Lower lobe of right lung (tissue), 2 donors: ENCODE results near the gene LRRC4. TPM values are rescaled to one million over a fixed set of nuclear protein-coding genes. Genes with fewer than 3 reads are reported as not detected.
A peak's percentile ranks its signal among the peaks of the same experiment; 100 is the strongest.

Experiments
- ATAC-seq, 2 donors: fragments of 200-7000 bp; cut with Tn5 transposase; one replicate each; pipeline ENCODE4 v1.9.1; 2020 to 2022; ENCODE audit warnings: mild to moderate bottlenecking in 2 of 2, moderate library complexity in 2 of 2
- DNase-seq: peaks from one replicate; pipeline ENCODE4 v3.0.0-alpha.2; 2020
- H3K27ac ChIP-seq: fragments of 200-600 bp; one replicate; pipeline ENCODE4 v1.8.0; 2022
- H3K27me3 ChIP-seq: fragments of 200-600 bp; one replicate; pipeline ENCODE4 v1.8.0; 2022; ENCODE audit warnings: low read depth
- H3K36me3 ChIP-seq: fragments of 200-600 bp; one replicate; pipeline ENCODE4 v1.8.0; 2022; ENCODE audit warnings: mild to moderate bottlenecking
- H3K4me1 ChIP-seq: fragments of 200-600 bp; one replicate; pipeline ENCODE4 v1.8.0; 2022
- H3K4me3 ChIP-seq: fragments of 200-600 bp; one replicate; pipeline ENCODE4 v1.8.0; 2022; ENCODE audit warnings: mild to moderate bottlenecking
- H3K9me3 ChIP-seq: fragments of 200-600 bp; one replicate; pipeline ENCODE4 v1.8.0; 2022
- CTCF ChIP-seq: fragments of 200-600 bp; IDR thresholded peaks from one replicate; pipeline ENCODE4 v1.8.0; 2022; ENCODE audit warnings: antibody characterized with exemption, mild to moderate bottlenecking
- intact Hi-C: fragments of 100-400 bp; cut with DNase I; formaldehyde crosslinking; loops from one replicate; pipeline ENCODE4 v1.11.0; 2022
- total RNA-seq: library from RNA; stranded (reverse); fragmentation: NEBNext Ultra II Directional; extraction: Animal tissue kit (Norgen Biotek cat#: 25700); gene quantifications from one replicate; pipeline ENCODE4 v1.2.1, GENCODE V29; 2021
- donor health status: DM: no; HTN: yes; CAD: no; lungs with severe emphysema.

The LRRC4 gene
- total RNA-seq, 1 donor from 2014 or later: 12.8 TPM

DNA sequence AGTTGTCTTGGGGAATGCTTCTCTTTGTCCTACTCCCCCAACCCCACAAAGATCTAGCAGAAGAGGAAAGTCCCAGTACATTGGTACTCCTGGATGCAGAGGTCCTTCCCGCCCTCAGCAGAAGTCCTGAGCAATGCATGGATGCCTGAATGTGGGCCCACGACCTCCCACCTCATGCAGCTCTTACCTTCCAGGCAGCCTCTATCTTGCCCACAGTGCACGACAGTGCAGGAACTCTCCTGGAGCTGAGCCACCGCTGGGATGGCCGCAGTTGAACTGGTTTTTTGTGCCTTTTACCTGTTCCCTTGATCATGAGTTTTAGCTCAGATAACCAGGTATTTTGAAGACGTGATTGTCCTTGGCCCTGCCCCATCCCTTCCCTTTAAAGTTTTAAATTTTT lies 37.9 kb downstream of the LRRC4 start:
- H3K27me3 ChIP-seq: no peaks in the 10 kb centered on the region
- TF ChIP-seq CTCF: no peak
- intact Hi-C loops: no loop called here
- peaks cover 29% of the 10 kb centered on the region for H3K4me1 ChIP-seq
- ATAC-seq: no peak
- H3K27ac ChIP-seq: no peak overlapping the region
- DNase-seq: no peak
- H3K4me3 ChIP-seq: no peak overlapping the region
- no peaks in the 10 kb centered on the region for H3K9me3 ChIP-seq
- peaks cover 21% of the 10 kb centered on the region for H3K36me3 ChIP-seq

- H3K9me3 ChIP-seq: no peaks in the 10 kb centered on the region
- no peaks in the 10 kb centered on the region for H3K27me3 ChIP-seq
- TF ChIP-seq CTCF: no peak
- H3K27ac ChIP-seq: no peak overlapping the region
- peaks cover 28% of the 10 kb centered on the region for H3K4me1 ChIP-seq
- peaks cover 16% of the 10 kb centered on the region for H3K36me3 ChIP-seq
- intact Hi-C loops: no loop called here
- DNase-seq: no peak
- ATAC-seq: no peak
- H3K4me3 ChIP-seq: no peak overlapping the region
Observed at GRCh38 chr7:127988751-127989150, 42.5 kb downstream of the LRRC4 start.

DNA sequence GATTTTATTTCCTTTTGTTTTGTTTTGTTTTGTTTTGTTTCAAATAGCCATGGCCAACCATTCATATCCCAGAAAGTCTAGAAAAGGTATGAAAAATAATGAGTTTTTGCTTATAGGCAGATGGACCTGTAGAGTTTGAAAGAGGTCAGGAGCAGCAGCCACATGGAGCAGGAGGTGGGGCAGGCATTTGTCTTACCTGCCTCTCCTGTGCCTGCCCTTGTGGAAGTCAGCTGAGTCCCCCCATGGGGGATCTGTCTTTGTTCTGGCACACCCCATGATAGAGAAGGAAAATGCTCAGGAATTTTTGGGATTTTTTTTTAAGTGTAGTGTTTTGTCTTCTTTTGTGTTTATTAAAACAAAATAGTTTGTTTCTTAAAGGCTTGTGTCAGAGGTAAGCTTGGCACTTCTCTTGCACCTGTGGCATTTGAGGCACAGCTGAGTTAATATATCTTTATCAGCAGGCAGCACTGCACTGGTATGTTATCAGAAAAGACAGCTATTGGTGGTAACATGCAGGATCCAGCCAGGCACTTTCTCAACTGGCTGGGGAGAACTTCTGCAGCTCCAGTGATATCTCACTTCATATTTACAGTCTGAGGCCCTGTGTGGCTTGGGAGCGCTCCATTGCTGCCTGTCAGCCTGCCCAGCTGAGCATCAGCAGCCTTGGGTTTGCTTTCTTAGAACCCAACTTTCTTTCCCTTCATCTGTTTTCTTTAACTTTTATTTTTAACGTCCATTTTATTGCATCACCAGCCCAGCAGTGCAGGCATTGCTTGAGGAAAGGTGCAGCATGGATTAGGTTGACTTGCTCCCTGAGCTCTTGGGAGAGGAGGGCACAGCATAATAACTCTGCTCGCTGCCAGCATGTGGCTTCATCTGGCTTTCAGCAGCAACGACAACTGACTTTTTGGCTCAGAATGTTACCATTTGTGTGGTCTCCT lies 44.4 kb downstream of the LRRC4 start:
- Histone ChIP-seq H3K9me3 (no peaks in the 10 kb centered on the region), H3K36me3 (peaks cover 9% of the 10 kb centered on the region), H3K27me3 (no peaks in the 10 kb centered on the region), H3K27ac (no peak overlapping the region), H3K4me1 (peaks cover 30% of the 10 kb centered on the region), H3K4me3 (no peak overlapping the region)
- ATAC-seq (no peak), DNase-seq (no peak)
- intact Hi-C loops: no loop called here
- TF ChIP-seq CTCF: no peak

- intact Hi-C loops: no loop called here
- no peak for DNase-seq
Observed at GRCh38 chr7:127983804-127984332, 47.4 kb downstream of the LRRC4 start.

GRCh38 chr7:127981965-127982364 lies 49.3 kb downstream of the LRRC4 start:
- Histone ChIP-seq H3K27me3 (no peaks in the 10 kb centered on the region), H3K27ac (no peak overlapping the region), H3K4me3 (no peak overlapping the region), H3K36me3 (peaks cover under 1% of the 10 kb centered on the region), H3K4me1 (peaks cover 6% of the 10 kb centered on the region), H3K9me3 (peaks cover 4% of the 10 kb centered on the region)
- no peak for TF ChIP-seq CTCF
- no peak for DNase-seq
- intact Hi-C loops: no loop called here
- no peak for ATAC-seq

More at GRCh38 chr7:127983804-127984332, 47.4 kb downstream of the LRRC4 start:
- peak; percentile 70 to 91 for ATAC-seq
- peaks cover 4% of the 10 kb centered on the region for H3K9me3 ChIP-seq
- H3K36me3 ChIP-seq: no peaks in the 10 kb centered on the region
- H3K27ac ChIP-seq: no peak overlapping the region
- TF ChIP-seq CTCF: no peak
- no peaks in the 10 kb centered on the region for H3K27me3 ChIP-seq
- no peak overlapping the region for H3K4me3 ChIP-seq
- H3K4me1 ChIP-seq: peaks cover 23% of the 10 kb centered on the region
